ENCODE measurements around the gene PGF. TPM values are rescaled to one million over a fixed set of nuclear protein-coding genes. Genes with fewer than 3 reads are reported as not detected.

The PGF gene
- total RNA-seq, 1 donor from 2014 or later = 56.6 TPM

- no peaks in the 10 kb centered on the region for H3K27me3 ChIP-seq (ENCODE audit: control insufficient read depth, insufficient read depth, low read length)
- H3K4me3 ChIP-seq (ENCODE audit: low read depth, low read length) = no peak overlapping the region
- FAIRE-seq (peak; percentile 7), DNase-seq (ENCODE audit: low read depth) (no peak)
- no peaks in the 10 kb centered on the region for H3K36me3 ChIP-seq (ENCODE audit: control insufficient read depth, insufficient read depth, low read length)
- TF ChIP-seq, protein P1, sequence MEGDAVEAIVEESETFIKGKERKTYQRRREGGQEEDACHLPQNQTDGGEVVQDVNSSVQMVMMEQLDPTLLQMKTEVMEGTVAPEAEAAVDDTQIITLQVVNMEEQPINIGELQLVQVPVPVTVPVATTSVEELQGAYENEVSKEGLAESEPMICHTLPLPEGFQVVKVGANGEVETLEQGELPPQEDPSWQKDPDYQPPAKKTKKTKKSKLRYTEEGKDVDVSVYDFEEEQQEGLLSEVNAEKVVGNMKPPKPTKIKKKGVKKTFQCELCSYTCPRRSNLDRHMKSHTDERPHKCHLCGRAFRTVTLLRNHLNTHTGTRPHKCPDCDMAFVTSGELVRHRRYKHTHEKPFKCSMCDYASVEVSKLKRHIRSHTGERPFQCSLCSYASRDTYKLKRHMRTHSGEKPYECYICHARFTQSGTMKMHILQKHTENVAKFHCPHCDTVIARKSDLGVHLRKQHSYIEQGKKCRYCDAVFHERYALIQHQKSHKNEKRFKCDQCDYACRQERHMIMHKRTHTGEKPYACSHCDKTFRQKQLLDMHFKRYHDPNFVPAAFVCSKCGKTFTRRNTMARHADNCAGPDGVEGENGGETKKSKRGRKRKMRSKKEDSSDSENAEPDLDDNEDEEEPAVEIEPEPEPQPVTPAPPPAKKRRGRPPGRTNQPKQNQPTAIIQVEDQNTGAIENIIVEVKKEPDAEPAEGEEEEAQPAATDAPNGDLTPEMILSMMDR (IDR thresholded peaks at IDR 0.05; ENCODE audit: insufficient read depth, low read length, severe bottlenecking) = no peak
Observed at GRCh38 chr14:74976264-74977113, 21.1 kb upstream of the PGF start.

DNA sequence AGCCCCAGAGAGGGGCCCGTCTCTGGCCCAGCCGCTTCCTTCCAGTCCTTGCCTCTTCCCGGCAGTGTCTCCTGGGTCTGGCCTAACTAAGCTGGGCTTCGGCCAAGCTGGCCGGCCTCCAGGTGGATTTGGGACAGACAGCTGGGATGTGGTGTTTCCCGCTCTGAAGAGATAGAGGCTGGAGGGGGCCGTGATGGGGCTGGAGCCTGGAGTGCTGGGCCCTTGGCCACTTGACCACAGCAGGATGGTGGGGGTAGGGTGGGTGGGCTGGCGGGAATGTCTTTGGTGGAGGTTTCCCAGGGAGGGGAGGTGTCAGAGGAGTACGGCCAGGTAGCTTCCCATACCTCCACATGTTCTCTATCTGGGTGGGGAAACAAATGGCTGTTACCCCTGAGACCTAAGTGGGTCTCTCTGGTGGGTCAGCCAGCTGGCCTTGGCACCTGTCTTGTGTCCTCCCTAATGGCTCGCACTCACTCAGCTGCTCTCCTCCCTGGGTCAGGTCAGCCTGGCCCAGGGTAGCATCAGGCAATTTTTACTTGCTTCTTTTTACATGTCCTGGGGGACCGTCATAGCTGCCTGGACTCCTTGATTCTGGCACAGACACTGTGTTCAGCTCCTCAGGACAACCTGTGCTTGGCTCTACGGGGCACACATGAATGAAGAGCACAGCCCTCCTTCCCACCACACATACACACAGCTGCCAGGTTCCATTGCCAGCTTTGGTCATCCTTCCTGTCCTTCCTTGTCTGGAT lies 19.8 kb upstream of the PGF start:
- H3K4me3 ChIP-seq (ENCODE audit: low read depth, low read length) = no peak overlapping the region
- DNase-seq (ENCODE audit: low read depth) = no peak
- H3K27me3 ChIP-seq (ENCODE audit: control insufficient read depth, insufficient read depth, low read length) = no peaks in the 10 kb centered on the region
- TF ChIP-seq, protein P1 (IDR thresholded peaks at IDR 0.05; ENCODE audit: insufficient read depth, low read length, severe bottlenecking) = no peak
- H3K36me3 ChIP-seq (ENCODE audit: control insufficient read depth, insufficient read depth, low read length) = no peaks in the 10 kb centered on the region
- FAIRE-seq = peak; percentile 23

GRCh38 chr14:74974364-74975058 lies 19.1 kb upstream of the PGF start:
- H3K36me3 ChIP-seq (ENCODE audit: control insufficient read depth, insufficient read depth, low read length) = no peaks in the 10 kb centered on the region
- no peaks in the 10 kb centered on the region for H3K27me3 ChIP-seq (ENCODE audit: control insufficient read depth, insufficient read depth, low read length)
- no peak overlapping the region for H3K4me3 ChIP-seq (ENCODE audit: low read depth, low read length)
- FAIRE-seq = no peak
- TF ChIP-seq, protein P1 (IDR thresholded peaks at IDR 0.05; ENCODE audit: insufficient read depth, low read length, severe bottlenecking) = no peak
- no peak for DNase-seq (ENCODE audit: low read depth)

- FAIRE-seq (no peak), DNase-seq (ENCODE audit: low read depth) (no peak)
- Histone ChIP-seq H3K4me3 (ENCODE audit: low read depth, low read length) (no peak overlapping the region), H3K27me3 (ENCODE audit: control insufficient read depth, insufficient read depth, low read length) (no peaks in the 10 kb centered on the region), H3K36me3 (ENCODE audit: control insufficient read depth, insufficient read depth, low read length) (no peaks in the 10 kb centered on the region)
- TF ChIP-seq, protein P1 (IDR thresholded peaks at IDR 0.05; ENCODE audit: insufficient read depth, low read length, severe bottlenecking) = no peak
Observed at GRCh38 chr14:74973905-74974363, 18.5 kb upstream of the PGF start.

GRCh38 chr14:74973003-74973653 lies 17.7 kb upstream of the PGF start:
- no peak overlapping the region for H3K4me3 ChIP-seq (ENCODE audit: low read depth, low read length)
- TF ChIP-seq, protein P1 (IDR thresholded peaks at IDR 0.05; ENCODE audit: insufficient read depth, low read length, severe bottlenecking) = no peak
- DNase-seq (ENCODE audit: low read depth) (no peak), FAIRE-seq (no peak)
- no peaks in the 10 kb centered on the region for H3K27me3 ChIP-seq (ENCODE audit: control insufficient read depth, insufficient read depth, low read length)
- H3K36me3 ChIP-seq (ENCODE audit: control insufficient read depth, insufficient read depth, low read length) = no peaks in the 10 kb centered on the region
